GM12878 (cell line): ENCODE results near the gene TUBB1. TPM values are rescaled to one million over a fixed set of nuclear protein-coding genes. Genes with fewer than 3 reads are reported as not detected.

Experiments
- ATAC-seq: fragments of 200-7000 bp; cut with Tn5 transposase; 3 replicates; pipeline ENCODE4 v1.9.1; 2020; ENCODE audit warnings: mild to moderate bottlenecking, moderate library complexity
- BruUV-seq: library from RNA; stranded (reverse); fragments of 400-500 nt; replicated peaks from 2 replicates; lab custom pipeline; 2021; lab: Mats Ljungman, UMichigan
- CTCF ChIA-PET: fragments of 300-600 bp; sonication (Branson Sonifier 250); formaldehyde crosslinking; extraction: SDS; loops from one replicate; lab custom pipeline; 2021; ENCODE audit warnings: inconsistent platforms; lab: Yijun Ruan, JAX
- POLR2A ChIA-PET: fragments of 350-600 bp; formaldehyde crosslinking; extraction: SDS; loops from one replicate; lab custom pipeline; 2021; ENCODE audit warnings: inconsistent platforms; lab: Charles Lee
- RAD21 ChIA-PET: fragments of 300-600 bp; sonication (Branson Sonifier 250); formaldehyde crosslinking; loops from one replicate; lab custom pipeline; 2023; ENCODE audit warnings: antibody characterized with exemption; ENCODE audit not compliant: unreplicated experiment; lab: Charles Lee
- SMC1A ChIA-PET: fragments of 300-600 bp; sonication (Branson Sonifier 250); formaldehyde crosslinking; loops from one replicate; lab custom pipeline; 2023; ENCODE audit not compliant: unreplicated experiment, uncharacterized antibody; lab: Charles Lee
- DNase-seq: peaks from one replicate; pipeline ENCODE4 v3.0.0-alpha.2; 2011; ENCODE audit warnings: low read depth, low spot score
- FAIRE-seq: peaks from 3 replicates; lab custom pipeline; 2011; peaks lifted over from hg19 to GRCh38; lab: Jason Lieb, UNC
- H2AFZ ChIP-seq: 2 replicates; pipeline ENCODE4 v1.6.0; 2011; ENCODE audit warnings: low read depth, low read length, control low read depth; ENCODE audit not compliant: control insufficient read depth
- H3K27ac ChIP-seq: 2 replicates; pipeline ENCODE4 v1.5.1; 2011; ENCODE audit warnings: control low read depth; ENCODE audit not compliant: control insufficient read depth, insufficient read depth
- H3K27me3 ChIP-seq, 2 experiments: replicated peaks in 1 of 2; 2 replicates each; pipeline versions ENCODE4 v1.6.0 to v1.6.1; 2011; ENCODE audit warnings: low read length in 1 of 2; ENCODE audit not compliant: control insufficient read depth in 2 of 2, insufficient read depth in 2 of 2
- H3K36me3 ChIP-seq, 2 experiments: 2 replicates each; pipeline ENCODE4 v1.5.1; 2011; ENCODE audit warnings: low read length in 1 of 2; ENCODE audit not compliant: control insufficient read depth in 2 of 2, insufficient read depth in 2 of 2
- H3K4me1 ChIP-seq: 2 replicates; pipeline ENCODE4 v1.6.1; 2011; ENCODE audit warnings: mild to moderate bottlenecking, low read length, moderate library complexity, mixed read lengths; ENCODE audit not compliant: control insufficient read depth, insufficient read depth
- H3K4me2 ChIP-seq: 2 replicates; pipeline ENCODE4 v1.6.0; 2011; ENCODE audit warnings: control low read depth; ENCODE audit not compliant: control insufficient read depth, insufficient read depth
- H3K4me3 ChIP-seq: fragments of 200-600 bp; sonication (generic); 2 replicates; pipeline ENCODE4 v1.5.1; 2016
- H3K79me2 ChIP-seq: 2 replicates; pipeline ENCODE4 v1.6.0; 2011; ENCODE audit warnings: low read length; ENCODE audit not compliant: control insufficient read depth, insufficient read depth
- H3K9ac ChIP-seq: 2 replicates; pipeline ENCODE4 v1.8.0; 2011; ENCODE audit warnings: low read length, control low read depth, mixed read lengths; ENCODE audit not compliant: control insufficient read depth, insufficient read depth
- H3K9me3 ChIP-seq: replicated peaks from 3 replicates; pipeline ENCODE4 v1.5.1; 2011; ENCODE audit warnings: mild to moderate bottlenecking, low read length; ENCODE audit not compliant: control insufficient read depth, insufficient read depth
- H4K20me1 ChIP-seq: 2 replicates; pipeline ENCODE4 v1.6.0; 2011; ENCODE audit not compliant: control insufficient read depth, insufficient read depth
- ASH2L ChIP-seq: fragments of 300-600, 200-600 bp; sonication (generic); IDR thresholded peaks from 2 replicates; pipeline ENCODE4 v1.6.1; 2017; ENCODE audit warnings: low read depth, mild to moderate bottlenecking, borderline replicate concordance
- IKZF1 ChIP-seq: fragments of 450-650 bp; conservative IDR thresholded peaks from 2 replicates; pipeline ENCODE4 v1.6.1; 2017; ENCODE audit warnings: antibody characterized with exemption, mild to moderate bottlenecking
- POLR2A ChIP-seq: IDR thresholded peaks from 2 replicates; pipeline ENCODE4 v1.6.1; 2011; ENCODE audit warnings: low read depth, mild to moderate bottlenecking, low read length
- POLR2AphosphoS5 ChIP-seq: IDR thresholded peaks from 2 replicates; pipeline ENCODE4 v1.6.1; 2011; ENCODE audit warnings: mild to moderate bottlenecking, low read length, inconsistent platforms
- WGBS: methylation state at CpG from one replicate; pipeline ENCODE4 v1.1.6; 2016; ENCODE audit warnings: low lambda C conversion rate; ENCODE audit not compliant: insufficient replicate concordance, insufficient coverage; ENCODE audit errors: missing lambda C conversion rate; 5-methylcytosine and 5-hydroxymethylcytosine counted together
- in situ Hi-C: fragments of 300-500 bp; cut with MboI; formaldehyde crosslinking; loops from 9 replicates; pipeline ENCODE4 v1.14.3; 2018; ENCODE audit warnings: mixed read lengths
- intact Hi-C: fragments of 100-400 bp; cut with micrococcal nuclease; formaldehyde crosslinking; loops from one replicate; pipeline ENCODE4 v1.14.2; 2022; ENCODE audit not compliant: unreplicated experiment
- polyA plus RNA-seq, 11 experiments: library from polyadenylated mRNA; depleted of rRNA in 4 of 11; unstranded in 6 of 11; stranded (reverse) in 5 of 11; fragments of >200 nt; fragmentation: Nextera tagmentation in 4 of 11; fragmentation: Illumina TruSeq in 1 of 11; extraction: Ambion mirVana in 4 of 11; extraction: Trizol in 1 of 11; gene quantifications; 1 replicate in 1 of 11; 2 replicates in 10 of 11; pipeline versions ENCODE4 v1.2.1 to v1.2.3, GENCODE V29; 2011 to 2016; ENCODE audit warnings: inconsistent platforms in 2 of 11, missing spikeins in 2 of 11, low read depth in 1 of 11
- total RNA-seq, 4 experiments: library from RNA; depleted of rRNA in 3 of 4; stranded (reverse); fragments of >200 nt in 3 of 4; fragmentation: Illumina TruSeq in 1 of 4; extraction: Trizol in 1 of 4; gene quantifications; 2 replicates each; pipeline versions ENCODE4 v1.2.1 to v1.2.3, GENCODE V29; 2013 to 2021
- TF ChIP-seq, protein P1 (sequence below): fragments of 450-650 bp; conservative IDR thresholded peaks from 2 replicates; pipeline ENCODE4 v1.6.1; 2017; ENCODE audit warnings: mild to moderate bottlenecking, moderate library complexity
- TF ChIP-seq, protein P2 (sequence below): fragments of 450-650 bp; IDR thresholded peaks from 2 replicates; pipeline ENCODE4 v1.6.1; 2016; ENCODE audit warnings: mild to moderate bottlenecking

The TUBB1 gene
- total and polyA plus RNA-seq, 10 of the 15 experiments (the other 5 are each of a cell fraction or from before 2014, with no cell fraction given), result 0.02 to 0.20 (median 0.06) TPM; not detected in 3

DNA sequence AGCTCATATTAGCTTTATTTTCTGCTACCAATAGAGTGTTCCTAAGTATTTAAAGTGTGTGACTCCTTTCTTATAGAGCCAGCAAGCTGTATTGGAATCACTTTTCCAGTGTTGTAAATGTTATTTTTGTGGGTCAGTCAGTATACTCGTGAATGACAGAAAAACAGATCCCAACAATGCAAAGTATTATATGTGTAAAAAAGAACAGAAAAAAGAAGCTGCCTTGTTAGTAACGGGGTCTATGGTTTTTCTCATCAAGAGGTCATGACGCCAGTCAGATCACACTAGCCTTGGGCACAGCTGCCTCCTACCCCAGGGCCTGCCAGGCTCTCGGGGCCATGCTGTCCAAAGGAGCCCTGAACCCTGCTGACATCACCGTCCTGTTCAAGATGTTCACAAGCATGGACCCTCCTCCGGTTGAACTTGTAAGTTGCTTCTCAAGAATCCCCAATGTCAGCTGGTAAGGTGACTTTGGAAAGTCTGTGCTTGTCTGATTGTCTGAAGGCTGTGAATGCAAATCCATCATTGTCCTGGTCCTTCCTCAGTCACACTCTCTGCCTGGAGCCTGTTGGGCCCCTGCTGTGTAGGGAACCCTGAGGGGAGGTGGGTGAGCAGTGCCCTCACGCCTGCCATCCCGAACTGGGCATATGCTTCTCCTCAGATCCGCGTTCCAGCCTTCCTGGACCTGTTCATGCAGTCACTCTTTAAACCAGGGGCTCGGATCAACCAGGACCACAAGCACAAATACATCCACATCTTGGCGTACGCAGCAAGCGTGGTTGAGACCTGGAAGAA lies 28.4 kb upstream of the TUBB1 start:
- no peak overlapping the region for H3K9ac ChIP-seq
- no peak for TF ChIP-seq ASH2L
- peak; percentile 57 for TF ChIP-seq POLR2A
- 0 out of 2 replicates have a peak, but pooled peaks have one; percentile 27 for TF ChIP-seq POLR2AphosphoS5
- no peaks in the 10 kb centered on the region for H3K9me3 ChIP-seq
- DNase-seq (no peak), FAIRE-seq (no peak), ATAC-seq (no peak)
- WGBS, result 98% methylated on average over 14 of the region's 14 CpGs
- ChIA-PET SMC1A (interaction anchor here (0.6 kb wide), 1 partner anchor 104 kb away, joined by 3 read pairs; no protein-coding TSS in a partner anchor), POLR2A (interaction anchor here (0.5 to 1.4 kb wide), 3 partner anchors 8 to 114 kb away, joined by 3 to 4 read pairs (median 4); partner anchors contain the start of gene NELFCD), RAD21 (interaction anchor here (0.8 kb wide), 1 partner anchor 8 kb away, joined by 5 read pairs; no protein-coding TSS in a partner anchor), CTCF (interaction anchor here (1.1 kb wide), 1 partner anchor 121 kb away, joined by 4 read pairs; no protein-coding TSS in a partner anchor)
- intact Hi-C loops, result no loop called here
- no peak overlapping the region for H3K4me3 ChIP-seq
- H3K4me1 ChIP-seq, result peaks cover 14% of the 10 kb centered on the region
- no peak overlapping the region for H3K27ac ChIP-seq
- H2AFZ ChIP-seq, result no peak overlapping the region
- in situ Hi-C loops, result no loop called here
- no peaks in the 10 kb centered on the region; the same call in 1 of the 2 replicates for H4K20me1 ChIP-seq
- H3K79me2 ChIP-seq, result peaks cover 2% of the 10 kb centered on the region
- BruUV-seq, result no TSS peak
- H3K4me2 ChIP-seq, result no peak overlapping the region
- no peaks in the 10 kb centered on the region for H3K27me3 ChIP-seq
- peaks cover 45 to 61% of the 10 kb centered on the region in 2 experiments for H3K36me3 ChIP-seq

GRCh38 chr20:58991715-58992114 lies 27.5 kb upstream of the TUBB1 start:
- ChIA-PET RAD21 (interaction anchor here (0.8 kb wide), 1 partner anchor 9 kb away, joined by 5 read pairs; no protein-coding TSS in a partner anchor), POLR2A (interaction anchor here (1.9 kb wide), 1 partner anchor 8 kb away, joined by 11 read pairs; no protein-coding TSS in a partner anchor), CTCF (interaction anchor here (1.6 kb wide), 1 partner anchor 121 kb away, joined by 4 read pairs; no protein-coding TSS in a partner anchor), SMC1A (no interaction called here)
- in situ Hi-C loops (no loop called here), intact Hi-C loops (no loop called here)
- BruUV-seq, result no TSS peak
- no peak for DNase-seq
- no peak overlapping the region for H3K9ac ChIP-seq
- peaks cover 50 to 66% of the 10 kb centered on the region in 2 experiments for H3K36me3 ChIP-seq
- no peak overlapping the region for H3K27ac ChIP-seq
- H3K4me1 ChIP-seq, result peaks cover 14% of the 10 kb centered on the region
- no peaks in the 10 kb centered on the region for H3K9me3 ChIP-seq
- no peak overlapping the region for H3K4me3 ChIP-seq
- no peak overlapping the region for H2AFZ ChIP-seq
- WGBS, result 62% methylated on average over 9 of the region's 9 CpGs
- H3K27me3 ChIP-seq, result no peaks in the 10 kb centered on the region
- no peak for ATAC-seq
- no peak for FAIRE-seq
- no peaks in the 10 kb centered on the region for H3K79me2 ChIP-seq
- H3K4me2 ChIP-seq, result no peak overlapping the region
- H4K20me1 ChIP-seq, result no peaks in the 10 kb centered on the region; the same call in 1 of the 2 replicates
- TF ChIP-seq, protein P1, sequence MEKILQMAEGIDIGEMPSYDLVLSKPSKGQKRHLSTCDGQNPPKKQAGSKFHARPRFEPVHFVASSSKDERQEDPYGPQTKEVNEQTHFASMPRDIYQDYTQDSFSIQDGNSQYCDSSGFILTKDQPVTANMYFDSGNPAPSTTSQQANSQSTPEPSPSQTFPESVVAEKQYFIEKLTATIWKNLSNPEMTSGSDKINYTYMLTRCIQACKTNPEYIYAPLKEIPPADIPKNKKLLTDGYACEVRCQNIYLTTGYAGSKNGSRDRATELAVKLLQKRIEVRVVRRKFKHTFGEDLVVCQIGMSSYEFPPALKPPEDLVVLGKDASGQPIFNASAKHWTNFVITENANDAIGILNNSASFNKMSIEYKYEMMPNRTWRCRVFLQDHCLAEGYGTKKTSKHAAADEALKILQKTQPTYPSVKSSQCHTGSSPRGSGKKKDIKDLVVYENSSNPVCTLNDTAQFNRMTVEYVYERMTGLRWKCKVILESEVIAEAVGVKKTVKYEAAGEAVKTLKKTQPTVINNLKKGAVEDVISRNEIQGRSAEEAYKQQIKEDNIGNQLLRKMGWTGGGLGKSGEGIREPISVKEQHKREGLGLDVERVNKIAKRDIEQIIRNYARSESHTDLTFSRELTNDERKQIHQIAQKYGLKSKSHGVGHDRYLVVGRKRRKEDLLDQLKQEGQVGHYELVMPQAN, result no peak
- no peak for TF ChIP-seq IKZF1
- TF ChIP-seq, protein P2, sequence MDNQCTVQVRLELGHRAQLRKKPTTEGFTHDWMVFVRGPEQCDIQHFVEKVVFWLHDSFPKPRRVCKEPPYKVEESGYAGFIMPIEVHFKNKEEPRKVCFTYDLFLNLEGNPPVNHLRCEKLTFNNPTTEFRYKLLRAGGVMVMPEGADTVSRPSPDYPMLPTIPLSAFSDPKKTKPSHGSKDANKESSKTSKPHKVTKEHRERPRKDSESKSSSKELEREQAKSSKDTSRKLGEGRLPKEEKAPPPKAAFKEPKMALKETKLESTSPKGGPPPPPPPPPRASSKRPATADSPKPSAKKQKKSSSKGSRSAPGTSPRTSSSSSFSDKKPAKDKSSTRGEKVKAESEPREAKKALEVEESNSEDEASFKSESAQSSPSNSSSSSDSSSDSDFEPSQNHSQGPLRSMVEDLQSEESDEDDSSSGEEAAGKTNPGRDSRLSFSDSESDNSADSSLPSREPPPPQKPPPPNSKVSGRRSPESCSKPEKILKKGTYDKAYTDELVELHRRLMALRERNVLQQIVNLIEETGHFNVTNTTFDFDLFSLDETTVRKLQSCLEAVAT, result no peak
